Kidney epithelial cell (primary cell): ENCODE results near the gene NRF1. TPM values are rescaled to one million over a fixed set of nuclear protein-coding genes. Genes with fewer than 3 reads are reported as not detected.

Experiments
- DNase-seq: peaks from one replicate; pipeline ENCODE4 v3.0.0-alpha.2; 2010; ENCODE audit warnings: low read depth
- H3K27me3 ChIP-seq: 2 replicates; pipeline ENCODE4 v1.6.0; 2011; ENCODE audit warnings: low read length; ENCODE audit not compliant: control insufficient read depth, insufficient read depth
- H3K36me3 ChIP-seq: 2 replicates; pipeline ENCODE4 v1.5.1; 2011; ENCODE audit warnings: low read length; ENCODE audit not compliant: control insufficient read depth, insufficient read depth
- H3K4me3 ChIP-seq: 2 replicates; pipeline ENCODE4 v1.5.1; 2011; ENCODE audit warnings: low read depth, mild to moderate bottlenecking, control low read depth, low read length
- CTCF ChIP-seq: IDR thresholded peaks from 2 replicates; pipeline ENCODE4 v1.5.1; 2011; ENCODE audit warnings: mild to moderate bottlenecking, moderate library complexity, low read length, control low read depth, inconsistent platforms; ENCODE audit not compliant: insufficient read depth, poor library complexity, severe bottlenecking
- total RNA-seq: library from RNA; depleted of rRNA; stranded (reverse); fragments of >200 nt; gene quantifications from 2 replicates; pipeline ENCODE4 v1.2.3, GENCODE V29; 2015

NRF1 gene
- total RNA-seq, 1 donor from 2014 or later, result 9.3 TPM

DNA sequence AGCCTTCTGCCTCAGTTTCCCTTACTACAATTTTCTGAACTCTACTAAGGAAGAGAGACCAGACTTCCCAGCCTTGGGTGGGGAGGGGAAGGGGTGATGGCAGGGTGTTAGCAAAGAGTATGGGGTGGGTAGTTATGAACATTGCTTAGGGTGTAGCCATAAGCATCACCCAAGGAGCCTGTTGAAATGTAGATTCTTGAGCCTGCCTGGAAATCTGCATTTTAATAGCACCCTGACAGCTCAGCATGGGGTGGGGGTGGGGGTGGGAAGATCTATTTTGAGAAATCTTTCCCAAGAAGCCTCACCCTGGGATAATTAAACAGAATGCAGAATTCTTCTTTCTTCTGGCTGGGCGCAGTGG, 164.8 kb downstream of the NRF1 start:
- peaks cover 2% of the 10 kb centered on the region for H3K36me3 ChIP-seq
- no peak for DNase-seq
- H3K4me3 ChIP-seq, result no peak overlapping the region
- H3K27me3 ChIP-seq, result peaks cover 21% of the 10 kb centered on the region
- no peak for TF ChIP-seq CTCF

GRCh38 chr7:129777195-129777844, 165.8 kb downstream of the NRF1 start:
- no peak for TF ChIP-seq CTCF
- H3K27me3 ChIP-seq, result peaks cover 30% of the 10 kb centered on the region
- no peak for DNase-seq
- H3K4me3 ChIP-seq, result no peak overlapping the region
- peaks cover 2% of the 10 kb centered on the region for H3K36me3 ChIP-seq

GRCh38 chr7:129777993-129778769, 166.7 kb downstream of the NRF1 start:
- Histone ChIP-seq H3K4me3 (peak overlapping the region; percentile 69), H3K36me3 (peaks cover 2% of the 10 kb centered on the region), H3K27me3 (peaks cover 39% of the 10 kb centered on the region)
- TF ChIP-seq CTCF, result no peak
- DNase-seq, result no peak

GRCh38 chr7:129778770-129779601, 167.5 kb downstream of the NRF1 start:
- DNase-seq, result no peak
- peak overlapping the region; percentile 69 for H3K4me3 ChIP-seq
- H3K36me3 ChIP-seq, result peaks cover 2% of the 10 kb centered on the region
- peak; percentile 7 for TF ChIP-seq CTCF
- peaks cover 41% of the 10 kb centered on the region for H3K27me3 ChIP-seq

GRCh38 chr7:129779602-129780256, 168.2 kb downstream of the NRF1 start:
- peaks cover 48% of the 10 kb centered on the region for H3K27me3 ChIP-seq
- DNase-seq, result no peak

More at GRCh38 chr7:129779602-129780256, 168.2 kb downstream of the NRF1 start:
- H3K36me3 ChIP-seq, result peaks cover 2% of the 10 kb centered on the region
- peak overlapping the region; percentile 69 for H3K4me3 ChIP-seq
- no peak for TF ChIP-seq CTCF
